Omental fat pad (tissue), 4 donors: Measurements from ENCODE around the gene SPINDOC. TPM values are rescaled to one million over a fixed set of nuclear protein-coding genes. Genes with fewer than 3 reads are reported as not detected.
A peak's percentile ranks its signal among the peaks of the same experiment; 100 is the strongest.

Source experiments
- ATAC-seq: fragments of 150-250 bp; one replicate; pipeline ENCODE4 v1.9.1; 2016; ENCODE audit warnings: mild to moderate bottlenecking, moderate library complexity; ENCODE audit not compliant: low FRiP score
- DNase-seq: peaks from one replicate; pipeline ENCODE4 v3.0.0-alpha.2; 2019; ENCODE audit warnings: low spot score
- total RNA-seq, 4 donors: library from RNA; depleted of rRNA; stranded (reverse); fragments of >200 nt; gene quantifications; one replicate each; pipeline ENCODE4 v1.1.0, GENCODE V29; 2016
- TF ChIP-seq, protein P1 (sequence below), 3 donors: fragments of 450-650 bp; IDR thresholded peaks; one replicate each; pipeline ENCODE4 v1.5.1; 2016 to 2017; ENCODE audit warnings: antibody characterized with exemption in 3 of 3, mild to moderate bottlenecking in 3 of 3, moderate library complexity in 2 of 3

SPINDOC gene
- total RNA-seq, 4 donors from 2014 or later: 7.3 to 12.8 (median 8.6) TPM

DNA sequence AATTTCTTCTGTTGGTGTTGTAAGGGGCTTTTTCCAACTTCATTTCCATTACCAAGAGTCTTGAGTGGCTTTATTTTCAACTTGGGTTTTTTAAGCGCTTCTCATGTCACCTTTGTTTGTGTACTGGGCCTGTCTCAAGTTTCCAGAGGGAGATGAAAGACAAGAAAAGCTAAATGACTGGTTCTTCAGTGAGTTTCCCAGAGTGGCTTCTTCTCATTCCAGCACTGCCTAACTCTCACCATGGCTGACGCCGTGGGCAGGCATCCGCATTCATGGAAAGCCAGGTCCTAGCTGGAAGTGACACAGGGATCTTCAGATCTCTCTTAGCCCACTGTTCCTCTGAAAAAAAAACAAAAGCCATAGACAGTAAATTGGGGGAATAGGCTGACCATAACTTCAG is 54.3 kb downstream of the SPINDOC start:
- TF ChIP-seq, protein P1, sequence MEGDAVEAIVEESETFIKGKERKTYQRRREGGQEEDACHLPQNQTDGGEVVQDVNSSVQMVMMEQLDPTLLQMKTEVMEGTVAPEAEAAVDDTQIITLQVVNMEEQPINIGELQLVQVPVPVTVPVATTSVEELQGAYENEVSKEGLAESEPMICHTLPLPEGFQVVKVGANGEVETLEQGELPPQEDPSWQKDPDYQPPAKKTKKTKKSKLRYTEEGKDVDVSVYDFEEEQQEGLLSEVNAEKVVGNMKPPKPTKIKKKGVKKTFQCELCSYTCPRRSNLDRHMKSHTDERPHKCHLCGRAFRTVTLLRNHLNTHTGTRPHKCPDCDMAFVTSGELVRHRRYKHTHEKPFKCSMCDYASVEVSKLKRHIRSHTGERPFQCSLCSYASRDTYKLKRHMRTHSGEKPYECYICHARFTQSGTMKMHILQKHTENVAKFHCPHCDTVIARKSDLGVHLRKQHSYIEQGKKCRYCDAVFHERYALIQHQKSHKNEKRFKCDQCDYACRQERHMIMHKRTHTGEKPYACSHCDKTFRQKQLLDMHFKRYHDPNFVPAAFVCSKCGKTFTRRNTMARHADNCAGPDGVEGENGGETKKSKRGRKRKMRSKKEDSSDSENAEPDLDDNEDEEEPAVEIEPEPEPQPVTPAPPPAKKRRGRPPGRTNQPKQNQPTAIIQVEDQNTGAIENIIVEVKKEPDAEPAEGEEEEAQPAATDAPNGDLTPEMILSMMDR (IDR thresholded peaks at IDR 0.05): no peak
- ATAC-seq: no peak

DNA sequence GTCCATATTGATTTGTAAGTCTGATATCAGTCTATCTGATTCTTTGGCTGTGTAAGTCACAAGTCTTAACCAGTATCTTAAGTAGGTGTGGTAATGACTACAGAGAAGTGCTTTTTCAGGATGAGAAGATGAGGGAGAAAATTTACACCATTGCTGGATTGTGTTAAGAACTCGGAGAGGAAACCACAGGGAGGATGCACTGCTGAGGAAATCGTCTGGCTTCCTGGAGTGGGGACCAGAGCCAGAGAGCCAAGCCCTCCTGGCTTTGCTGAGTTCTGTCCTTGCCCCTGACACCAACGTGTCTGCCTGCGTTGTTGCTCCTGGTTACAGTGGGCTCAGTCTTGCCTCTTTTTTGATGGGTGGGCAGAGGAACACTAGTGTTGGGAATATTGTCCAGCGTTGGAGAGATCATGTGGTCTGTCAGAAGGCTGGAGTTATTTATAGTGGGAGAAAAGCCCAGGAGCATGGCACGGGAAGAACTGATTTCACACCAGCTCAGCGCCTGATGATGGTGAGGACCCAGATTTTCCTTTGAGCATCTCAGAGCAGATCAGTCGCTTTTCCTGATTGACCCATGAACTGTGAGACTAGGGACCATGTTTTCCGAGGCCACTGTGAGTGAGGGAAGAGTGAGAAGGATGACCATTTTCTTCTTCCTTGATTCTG is 55.3 kb downstream of the SPINDOC start:
- ATAC-seq (no peak), DNase-seq (no peak)
- TF ChIP-seq, protein P1 (IDR thresholded peaks at IDR 0.05): no peak

More for the DNA sequence above, 54.3 kb downstream of the SPINDOC start:
- no peak for DNase-seq

DNA sequence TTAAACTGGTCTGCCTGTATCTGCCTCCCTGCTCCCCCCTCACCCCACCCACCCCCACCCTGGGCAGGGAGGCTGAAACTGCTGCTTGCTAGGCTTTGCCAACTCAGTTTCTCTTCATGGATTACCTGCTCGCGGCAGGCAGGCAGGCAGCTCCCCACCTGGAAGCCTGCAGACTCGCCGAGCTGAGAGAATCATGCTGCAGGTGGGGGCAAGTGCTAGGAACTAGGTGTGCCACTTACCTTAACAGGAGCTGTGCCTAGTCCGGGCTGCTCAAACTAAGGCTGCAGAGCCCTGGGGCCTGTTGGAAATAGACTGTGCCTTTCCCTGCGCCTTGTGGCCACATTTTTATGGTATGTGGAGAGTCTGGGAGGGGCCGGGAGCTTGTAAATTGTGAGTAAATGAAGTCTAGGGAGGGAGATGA is 55.9 kb downstream of the SPINDOC start:
- TF ChIP-seq, protein P1 (IDR thresholded peaks at IDR 0.05): no peak
- no peak for ATAC-seq
- DNase-seq: no peak

DNA sequence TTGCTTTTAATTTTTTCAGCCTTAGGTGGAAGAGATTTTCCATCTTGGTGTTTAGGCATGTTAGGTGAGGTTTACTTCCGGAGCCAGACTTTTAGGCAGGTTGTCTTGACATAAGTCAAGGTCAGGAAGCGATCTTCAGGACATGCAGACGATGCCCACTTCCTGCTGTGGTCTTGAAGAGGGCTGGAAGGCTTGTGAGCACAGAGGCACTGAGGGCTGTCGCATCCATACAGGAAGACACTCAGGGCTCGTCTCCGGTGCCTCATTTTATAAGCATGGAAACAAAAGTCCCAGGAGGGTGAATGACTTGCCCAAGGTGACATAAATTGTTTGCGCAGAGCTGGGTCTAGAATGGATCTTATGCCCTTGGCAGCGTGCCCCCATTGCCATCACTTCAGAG is 56.4 kb downstream of the SPINDOC start:
- TF ChIP-seq, protein P1 (IDR thresholded peaks at IDR 0.05): no peak
- DNase-seq: no peak

DNA sequence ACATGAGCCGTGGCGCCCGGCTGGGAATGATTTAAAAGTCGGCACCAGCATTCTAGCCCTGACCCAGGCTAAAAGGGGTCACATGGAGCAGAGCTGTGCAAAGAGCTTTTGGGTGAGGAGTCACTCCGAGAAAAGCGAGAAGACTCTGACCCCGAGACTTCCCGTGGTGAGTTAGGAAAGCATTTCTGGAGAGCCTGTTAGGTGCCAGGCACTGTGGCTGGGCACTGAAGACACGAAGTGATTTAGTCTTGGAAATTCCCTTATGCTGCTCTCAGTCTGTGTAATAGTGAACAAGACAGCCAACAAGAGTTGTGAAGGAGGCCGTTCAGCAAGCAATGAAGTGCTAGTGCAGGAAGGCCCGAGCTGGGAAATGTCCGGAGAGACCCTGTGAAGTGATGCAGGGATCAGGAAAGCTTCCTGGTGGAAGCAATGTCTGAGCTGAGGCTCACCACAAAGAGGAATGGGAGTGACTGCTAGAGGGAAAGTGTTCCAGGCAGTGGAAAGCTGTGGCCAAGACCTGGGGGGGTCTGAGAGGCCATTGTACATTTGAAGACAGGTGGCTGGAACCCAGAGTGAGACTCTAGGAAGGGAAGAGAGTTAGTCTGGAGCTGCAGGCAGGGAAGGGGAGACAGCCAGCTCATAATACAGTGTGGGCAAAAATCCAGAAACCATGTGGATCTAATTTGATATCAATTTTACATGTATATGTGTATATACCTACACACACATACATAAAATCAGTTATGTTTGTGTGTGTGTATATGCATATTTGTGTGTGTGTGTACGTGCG is 57.3 kb downstream of the SPINDOC start:
- TF ChIP-seq, protein P1 (IDR thresholded peaks at IDR 0.05): no peak
- no peak for ATAC-seq
- DNase-seq: no peak

More for the DNA sequence above, 56.4 kb downstream of the SPINDOC start:
- ATAC-seq: no peak

DNA sequence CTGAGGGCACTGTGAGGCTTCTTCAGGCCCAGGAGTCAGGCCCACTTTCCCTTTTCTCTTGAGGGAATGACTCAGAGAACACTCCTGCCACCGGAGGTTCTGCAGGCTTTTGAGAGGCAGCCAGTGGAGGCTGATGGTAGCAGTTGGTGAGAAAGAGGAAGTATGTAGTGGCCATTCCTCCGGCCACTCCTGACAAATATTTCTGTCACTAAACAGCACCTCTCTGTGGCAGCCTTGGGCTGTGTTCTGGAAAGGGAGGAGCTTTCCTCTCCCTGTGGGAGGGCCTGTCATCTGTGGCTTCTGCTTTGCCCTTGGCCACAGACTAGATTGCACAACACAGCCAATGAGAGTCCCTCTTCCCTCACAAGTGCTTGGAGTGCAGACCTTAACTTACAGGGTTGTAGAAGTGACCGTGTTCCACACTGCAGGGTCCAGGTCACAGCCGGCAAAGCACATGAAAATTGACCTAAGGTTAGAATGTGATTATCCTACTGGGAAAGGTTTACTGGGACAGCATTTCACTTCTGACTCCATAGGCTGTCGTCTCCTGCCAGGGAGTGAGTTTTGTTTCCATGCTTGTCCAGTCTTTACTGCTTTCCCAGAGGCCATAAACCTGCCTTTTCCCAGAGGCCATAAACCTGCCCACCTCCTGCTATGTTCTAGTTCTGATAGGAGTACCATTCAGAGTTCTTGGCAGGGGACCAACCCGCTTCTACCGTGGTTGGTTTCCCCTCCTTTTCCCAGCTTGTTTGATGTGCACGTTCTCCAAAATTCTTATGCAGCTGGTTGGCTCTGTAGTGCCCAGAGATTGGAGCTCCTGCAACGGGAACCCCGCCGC is 58.9 kb downstream of the SPINDOC start:
- TF ChIP-seq, protein P1 (IDR thresholded peaks at IDR 0.05): no peak
- ATAC-seq (peak; percentile 80), DNase-seq (no peak)
